NOMO-1 (cell line): ENCODE measurements around the gene RFNG.

Experiments
- DNase-seq, 2 experiments: peaks; one replicate each; lab custom pipeline; 2025; ENCODE audit not compliant: unreplicated experiment in 2 of 2; lab: John Stamatoyannopoulos, UW

RFNG gene

DNA sequence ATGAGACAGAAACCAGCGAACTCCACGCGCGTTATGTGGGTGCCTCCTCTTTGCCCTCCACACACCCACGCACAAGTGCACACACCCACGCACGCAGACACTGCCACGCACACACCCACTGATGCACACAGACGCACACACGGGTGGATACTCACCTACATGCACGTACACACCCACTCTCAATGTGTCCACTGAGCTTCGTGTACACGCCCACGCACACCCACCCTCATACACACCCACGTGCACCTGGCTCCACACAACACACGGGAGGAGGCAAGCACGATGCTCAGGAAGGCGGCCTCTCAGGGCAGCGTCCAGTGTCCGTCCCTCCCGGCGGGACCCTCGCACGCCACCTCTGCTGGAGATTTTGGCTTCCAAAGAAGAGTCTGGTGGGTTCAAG lies 4.2 kb downstream of the RFNG start:
- no peak for DNase-seq

DNA sequence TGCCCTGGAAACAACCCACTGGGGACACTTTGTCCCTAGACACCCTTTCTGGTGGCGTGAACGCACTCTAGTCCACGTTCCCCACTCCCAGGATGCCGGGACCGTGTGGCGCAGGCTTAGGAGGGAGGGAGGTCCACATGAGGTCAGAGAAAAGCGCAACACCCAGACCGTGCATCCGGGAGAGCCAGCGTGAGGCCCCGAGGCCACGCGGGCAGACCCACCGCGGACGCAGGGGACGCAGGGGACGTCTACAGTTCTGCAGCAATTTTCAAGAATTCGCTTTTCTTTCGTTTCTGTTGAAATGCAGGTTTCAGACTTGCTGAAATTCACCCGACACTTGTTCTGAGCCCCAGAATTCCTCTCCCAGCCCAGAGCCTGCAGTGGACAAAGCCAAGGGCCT lies 4.7 kb downstream of the RFNG start:
- no peak for DNase-seq

DNA sequence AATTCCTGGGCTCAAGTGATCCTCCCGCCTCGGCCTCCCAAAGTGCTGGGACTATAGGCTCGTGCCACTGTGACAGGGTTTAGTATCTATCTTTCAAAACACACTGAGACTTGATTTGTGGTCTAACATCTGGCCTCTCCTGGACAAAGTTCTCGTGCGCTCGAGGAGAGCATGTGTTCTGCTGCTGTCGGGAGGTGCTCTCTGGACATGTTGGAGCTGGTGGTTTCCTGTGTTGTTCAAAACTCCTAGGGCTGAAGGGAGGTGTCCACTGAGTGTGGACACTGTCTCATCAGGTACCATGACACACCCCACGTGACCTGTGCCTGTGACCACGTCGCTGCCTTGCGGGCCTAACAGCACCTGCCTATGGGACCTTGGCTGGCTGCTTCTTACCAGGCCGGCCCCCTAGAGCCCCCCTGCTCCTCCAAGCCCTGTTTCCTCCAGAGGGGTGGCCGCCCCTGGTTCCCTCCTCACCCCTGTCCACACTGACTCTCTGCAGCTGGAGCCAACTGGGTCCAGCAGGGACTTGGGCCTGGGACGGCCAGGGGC lies 5.6 kb downstream of the RFNG start:
- DNase-seq = no peak

DNA sequence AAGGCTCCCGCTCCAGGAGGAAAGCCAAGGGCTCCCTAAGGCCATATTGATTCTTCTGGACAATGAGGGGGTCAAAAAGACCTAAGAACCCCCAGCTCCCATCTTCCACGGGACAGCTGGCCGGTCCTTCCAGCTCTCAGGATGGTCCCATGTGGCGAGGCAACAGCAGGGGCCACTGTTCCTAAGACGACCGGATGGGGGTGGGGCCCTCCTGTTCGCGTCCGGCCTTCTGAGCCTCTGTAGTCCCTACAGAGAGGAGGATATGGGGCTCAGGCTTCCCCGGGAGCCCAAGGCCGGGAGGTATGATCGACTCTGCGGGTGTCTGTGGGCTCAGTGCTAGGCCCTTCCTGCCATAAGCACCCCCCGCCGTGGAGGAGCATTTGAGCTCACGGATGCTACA lies 8.1 kb downstream of the RFNG start:
- DNase-seq = no peak

DNA sequence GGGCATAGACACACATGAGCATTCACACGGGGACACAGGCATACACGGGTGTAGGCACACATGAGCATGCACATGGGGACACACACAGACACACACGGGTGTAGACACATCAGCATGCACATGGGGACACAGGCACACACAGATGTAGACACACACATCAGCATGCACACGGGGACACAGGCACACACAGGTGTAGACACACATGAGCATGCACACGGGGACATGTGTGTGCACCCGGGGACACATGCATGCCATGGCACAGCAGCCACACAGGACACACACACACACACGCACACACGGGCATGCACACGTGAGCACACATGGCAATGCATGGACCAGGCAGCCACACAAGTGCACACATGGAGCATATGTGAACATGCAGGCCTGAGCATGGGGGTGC lies 9.0 kb downstream of the RFNG start:
- no peak for DNase-seq

DNA sequence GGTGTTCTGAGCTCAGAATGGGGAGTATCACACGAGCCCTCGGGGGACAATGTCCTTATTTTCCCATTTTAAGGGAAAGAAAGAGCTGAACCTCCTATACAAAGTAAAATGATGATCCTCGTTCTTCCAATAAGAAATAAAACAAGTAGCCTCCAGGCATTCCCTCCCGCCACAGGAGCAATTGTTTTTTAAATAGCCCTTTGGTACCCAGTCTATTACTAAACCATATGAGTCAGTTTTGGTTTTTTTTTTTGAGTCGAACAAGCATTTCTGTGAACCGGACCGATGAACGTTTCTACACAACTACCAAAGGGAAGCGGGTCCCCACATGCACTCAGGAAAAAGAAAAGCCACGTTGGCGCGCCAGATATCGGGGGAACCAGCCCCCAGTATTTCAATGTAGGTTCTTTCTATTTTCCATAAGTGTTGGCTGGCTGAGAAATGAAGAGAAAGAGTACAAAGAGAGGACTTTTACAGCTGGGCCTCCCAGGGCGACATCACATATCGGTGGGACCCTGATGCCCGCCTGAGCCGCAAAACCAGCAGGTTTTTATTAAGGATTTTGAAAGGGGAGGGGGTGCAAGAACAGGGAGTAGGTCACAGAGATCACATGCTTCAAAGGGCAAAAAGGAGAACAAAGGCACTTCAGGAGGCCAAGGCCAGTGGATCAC lies 10.3 kb downstream of the RFNG start:
- DNase-seq = peak in 1 of 2 experiments; percentile 18

DNA sequence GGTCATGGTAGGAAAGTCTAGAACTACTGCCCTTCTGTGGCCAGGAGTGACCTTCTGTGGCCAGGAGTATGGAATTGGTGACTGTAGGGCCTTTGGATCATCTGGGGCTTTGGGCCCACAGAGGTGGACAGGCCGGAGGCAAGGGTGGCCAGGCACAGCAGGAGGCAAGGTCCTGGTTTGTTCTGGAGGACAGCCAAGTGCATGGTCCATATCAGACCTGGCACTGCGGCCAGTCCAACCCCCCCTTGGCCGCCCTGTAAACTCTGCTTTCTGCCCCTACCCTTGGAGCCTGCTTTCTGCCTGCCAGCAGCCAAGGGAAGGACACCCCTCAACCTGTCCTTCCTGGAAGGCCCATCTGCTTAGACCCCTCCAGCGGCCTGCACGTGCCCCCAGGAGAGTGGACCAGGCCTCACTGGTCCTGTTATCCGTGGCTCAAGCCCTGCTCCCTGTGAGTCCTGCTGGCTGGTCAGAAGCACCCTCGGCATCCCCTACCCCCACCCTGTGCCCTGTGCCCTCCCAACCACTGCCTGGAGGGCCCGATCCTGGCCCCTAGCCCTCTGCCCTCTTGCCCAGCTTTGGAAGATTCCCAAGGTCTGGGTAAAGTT lies 11.8 kb downstream of the RFNG start:
- DNase-seq = no peak

DNA sequence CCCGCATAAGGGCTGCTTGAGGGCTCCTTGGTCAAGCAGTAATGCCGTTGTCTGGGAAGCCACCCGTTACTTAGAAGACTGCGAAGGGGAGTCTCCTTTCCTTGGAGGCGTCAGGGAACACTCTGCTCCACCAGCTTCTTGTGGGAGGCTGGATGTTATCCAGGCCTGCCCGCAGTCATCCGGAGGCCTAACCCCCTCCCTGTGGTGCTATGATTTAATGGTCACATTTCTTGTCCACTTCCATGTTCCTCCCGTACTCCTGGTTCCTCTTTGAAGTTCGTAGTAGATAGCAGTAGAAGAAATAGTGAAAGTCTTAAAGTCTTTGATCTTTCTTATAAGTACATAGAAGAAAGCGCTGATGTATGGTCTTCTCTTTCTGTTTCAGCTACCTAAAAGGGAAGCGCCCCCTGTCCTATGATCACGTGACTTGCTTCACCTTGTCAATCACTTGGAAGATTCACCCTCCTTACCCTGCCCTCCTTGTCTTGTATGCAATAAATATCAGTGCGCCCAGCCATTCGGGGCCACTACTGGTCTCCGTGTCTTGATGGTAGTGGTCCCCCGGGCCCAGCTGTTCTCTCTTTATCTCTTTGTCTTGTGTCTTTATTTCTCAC lies 12.7 kb downstream of the RFNG start:
- peak in 1 of 2 experiments; percentile 12 for DNase-seq

DNA sequence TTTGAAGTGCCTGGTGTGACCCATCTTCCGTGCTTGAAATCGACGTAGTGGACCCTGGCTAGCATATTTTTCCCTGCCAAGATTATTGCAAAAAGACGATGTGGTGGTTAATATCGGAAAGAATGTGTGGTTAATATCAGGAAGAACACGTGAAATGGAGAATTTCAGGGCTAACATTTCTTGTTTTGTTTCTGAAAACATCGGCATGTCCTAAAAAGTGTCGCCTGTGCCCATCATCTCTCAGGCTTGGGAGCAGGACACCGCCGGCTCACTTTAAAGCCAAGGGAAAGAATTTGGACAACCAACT lies 13.8 kb downstream of the RFNG start:
- DNase-seq = no peak

DNA sequence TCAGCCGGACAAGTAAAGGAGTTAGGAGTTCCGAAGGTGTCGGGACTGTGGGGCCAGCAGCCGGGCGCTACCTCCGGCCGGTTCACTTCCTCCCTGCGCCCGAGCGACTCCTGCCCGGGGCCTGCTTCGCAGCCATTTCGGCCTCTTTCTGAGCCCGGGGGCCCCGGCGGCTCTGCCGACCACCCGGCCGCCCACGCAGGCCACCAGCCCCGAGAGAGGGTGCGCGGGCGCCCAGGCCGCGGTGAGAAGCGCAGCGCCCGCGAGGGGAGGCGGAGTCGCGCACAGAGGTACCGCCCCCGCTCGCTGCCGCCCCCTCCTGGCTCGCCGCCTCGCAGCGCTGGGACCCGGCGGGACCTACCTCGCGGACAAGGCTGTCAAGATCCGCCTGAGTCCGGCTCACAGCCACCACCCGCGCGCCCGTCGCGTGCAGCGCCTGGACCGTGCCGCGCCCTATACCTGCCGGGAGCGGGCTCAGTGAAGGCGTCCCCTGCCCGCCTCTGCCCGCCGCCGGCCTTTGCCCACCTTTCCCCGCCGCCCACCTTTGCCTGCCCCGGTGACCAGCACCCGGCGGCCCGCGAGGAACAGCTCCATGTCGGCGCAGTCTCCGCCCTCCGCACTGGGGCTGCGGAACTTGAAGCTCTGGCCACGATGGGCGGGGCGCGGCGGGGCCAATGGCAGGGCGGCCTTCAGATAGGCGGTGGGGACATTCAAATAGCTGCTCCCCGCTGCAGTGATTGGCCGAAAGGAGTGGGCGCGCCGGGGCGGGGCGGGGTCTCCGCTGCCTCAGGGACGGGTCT lies 14.3 kb downstream of the RFNG start, which contains the start of gene DCXR:
TSS of gene DCXR (minus strand) at position 606 of the 797 bp plus-strand sequence. CDS start at position 591, 15 bp downstream.
- DNase-seq = peak; percentile 95 to 99

DNA sequence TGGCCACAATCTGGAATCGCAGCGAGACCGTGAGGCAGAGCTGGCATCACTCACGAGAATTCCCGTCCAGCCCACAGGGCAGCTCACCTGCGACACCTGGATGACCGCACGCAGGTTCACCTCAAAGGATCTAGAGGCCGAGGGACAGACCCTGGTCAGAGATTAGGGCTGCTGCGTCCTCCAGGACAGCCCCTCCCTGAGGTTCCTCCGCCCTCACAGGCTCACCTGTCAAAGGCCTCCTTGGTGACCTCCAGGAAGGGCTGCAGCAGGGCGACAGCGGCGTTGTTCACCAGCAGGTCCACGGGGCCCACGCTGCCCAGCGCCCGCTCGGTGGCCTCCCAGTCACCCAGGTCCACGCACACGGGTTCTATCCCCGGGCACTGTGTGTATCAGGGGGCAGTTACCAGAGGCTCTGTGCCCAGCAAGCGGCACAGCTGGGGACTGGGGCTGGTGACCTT lies 14.9 kb downstream of the RFNG start:
- DNase-seq = no peak

DNA sequence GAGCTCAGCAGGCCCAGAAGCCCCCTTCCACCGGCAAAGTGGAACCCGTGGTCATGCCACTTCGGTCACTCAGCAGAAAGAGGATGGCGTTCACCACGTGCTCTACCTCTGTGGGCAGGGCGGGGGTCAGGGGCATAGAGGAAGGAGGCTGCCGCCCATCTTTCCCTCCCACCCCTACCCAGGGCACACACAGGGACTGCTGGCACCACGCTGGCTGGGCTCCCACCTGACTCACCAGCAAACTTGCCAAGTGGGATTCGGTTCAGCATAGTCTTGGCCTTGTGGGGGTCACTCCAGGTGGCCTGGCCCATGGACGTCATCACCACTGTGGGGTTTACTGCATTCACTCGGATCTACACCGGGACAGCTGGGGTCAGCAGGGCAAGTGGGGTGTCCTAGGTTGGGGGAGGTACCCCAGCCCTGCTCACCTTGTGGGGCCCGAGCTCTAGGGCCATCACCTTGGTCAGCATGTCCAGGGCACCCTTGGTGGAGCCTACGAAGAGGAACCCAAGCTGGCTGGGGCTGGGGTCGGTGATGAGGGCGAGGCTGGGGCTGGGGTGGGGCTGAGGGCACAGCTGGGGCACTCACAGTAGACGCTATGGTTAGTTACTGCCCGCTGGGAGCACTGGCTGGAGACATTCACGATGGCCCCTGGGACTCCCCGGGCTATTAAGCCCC lies 15.5 kb downstream of the RFNG start:
- DNase-seq = no peak

DNA sequence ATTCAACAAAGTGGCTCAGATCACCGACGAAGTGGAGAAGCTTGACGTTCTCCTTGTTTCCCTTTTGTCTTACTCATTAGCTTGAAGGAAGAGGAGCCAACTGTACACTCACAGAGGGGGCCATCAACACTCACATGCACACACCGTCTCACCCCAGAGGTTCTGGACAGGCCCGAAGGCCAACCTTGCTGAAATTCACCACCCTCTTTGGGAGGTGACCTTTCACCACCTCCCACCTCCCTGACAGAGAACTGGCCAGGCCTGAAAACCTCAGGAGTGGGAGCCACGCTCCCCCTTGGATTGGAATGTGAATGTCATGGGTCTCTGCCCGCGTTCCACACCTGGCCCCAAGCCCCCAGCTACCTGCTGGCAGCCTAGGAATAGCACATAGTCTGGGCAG lies 16.1 kb downstream of the RFNG start:
- DNase-seq = no peak

DNA sequence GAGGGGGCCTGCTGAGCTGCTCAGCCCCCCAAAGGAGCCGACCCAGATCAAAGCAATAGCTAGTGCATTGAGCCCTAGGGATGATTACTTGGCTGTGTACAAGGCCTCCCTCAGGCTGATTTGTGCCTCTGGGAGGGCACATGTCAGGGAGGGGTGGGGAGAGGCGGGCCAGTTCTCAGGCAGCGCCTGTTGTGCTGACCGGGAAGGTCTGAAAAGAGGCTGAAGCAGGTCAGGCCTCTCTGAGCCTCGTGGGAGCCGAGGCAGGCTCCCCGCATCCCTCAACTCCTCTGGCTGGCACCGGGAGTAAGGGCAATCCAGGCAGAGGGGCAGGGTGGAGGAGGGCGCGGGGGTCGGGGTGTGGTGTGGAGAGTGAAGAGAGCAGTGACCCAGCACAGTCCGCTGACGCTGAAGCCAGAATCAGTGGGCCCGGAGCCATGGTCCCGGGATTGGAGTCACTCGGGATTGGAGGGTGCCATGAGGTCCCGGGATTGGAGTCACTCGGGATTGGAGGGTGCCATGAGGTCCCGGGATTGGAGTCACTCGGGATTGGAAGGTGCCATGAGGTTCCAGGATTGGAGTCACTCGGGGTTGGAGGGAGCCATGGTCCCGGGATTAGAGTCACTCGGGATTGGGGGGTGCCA lies 17.1 kb downstream of the RFNG start:
- DNase-seq = no peak

DNA sequence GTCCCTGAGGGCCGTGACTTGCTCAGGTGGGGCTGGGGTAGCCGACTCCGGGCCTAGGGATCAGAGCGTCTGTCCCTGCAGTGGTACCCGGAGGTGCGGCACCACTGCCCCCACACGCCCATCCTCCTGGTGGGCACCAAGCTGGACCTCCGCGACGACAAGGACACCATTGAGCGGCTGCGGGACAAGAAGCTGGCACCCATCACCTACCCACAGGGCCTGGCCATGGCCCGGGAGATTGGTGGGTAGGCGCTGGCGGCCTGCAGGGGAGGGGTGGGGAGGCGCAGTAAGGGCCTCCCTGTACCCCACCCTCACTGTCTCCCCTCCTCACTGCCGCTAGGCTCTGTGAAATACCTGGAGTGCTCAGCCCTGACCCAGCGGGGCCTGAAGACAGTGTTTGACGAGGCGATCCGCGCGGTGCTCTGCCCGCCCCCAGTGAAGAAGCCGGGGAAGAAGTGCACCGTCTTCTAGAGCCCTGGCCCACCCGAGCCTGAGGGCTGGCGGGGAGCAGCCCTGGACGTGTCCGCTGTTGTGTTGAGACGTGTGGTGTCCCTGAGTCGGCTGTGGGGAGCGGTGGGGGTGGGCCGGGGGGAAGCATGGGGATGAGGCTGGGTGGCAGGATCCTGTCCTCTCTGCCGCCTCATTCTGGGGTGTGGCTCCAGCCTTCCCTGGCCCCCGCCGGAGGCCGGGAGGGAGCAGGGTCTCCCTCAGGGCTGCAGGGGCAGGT lies 18.1 kb downstream of the RFNG start:
- no peak for DNase-seq

DNA sequence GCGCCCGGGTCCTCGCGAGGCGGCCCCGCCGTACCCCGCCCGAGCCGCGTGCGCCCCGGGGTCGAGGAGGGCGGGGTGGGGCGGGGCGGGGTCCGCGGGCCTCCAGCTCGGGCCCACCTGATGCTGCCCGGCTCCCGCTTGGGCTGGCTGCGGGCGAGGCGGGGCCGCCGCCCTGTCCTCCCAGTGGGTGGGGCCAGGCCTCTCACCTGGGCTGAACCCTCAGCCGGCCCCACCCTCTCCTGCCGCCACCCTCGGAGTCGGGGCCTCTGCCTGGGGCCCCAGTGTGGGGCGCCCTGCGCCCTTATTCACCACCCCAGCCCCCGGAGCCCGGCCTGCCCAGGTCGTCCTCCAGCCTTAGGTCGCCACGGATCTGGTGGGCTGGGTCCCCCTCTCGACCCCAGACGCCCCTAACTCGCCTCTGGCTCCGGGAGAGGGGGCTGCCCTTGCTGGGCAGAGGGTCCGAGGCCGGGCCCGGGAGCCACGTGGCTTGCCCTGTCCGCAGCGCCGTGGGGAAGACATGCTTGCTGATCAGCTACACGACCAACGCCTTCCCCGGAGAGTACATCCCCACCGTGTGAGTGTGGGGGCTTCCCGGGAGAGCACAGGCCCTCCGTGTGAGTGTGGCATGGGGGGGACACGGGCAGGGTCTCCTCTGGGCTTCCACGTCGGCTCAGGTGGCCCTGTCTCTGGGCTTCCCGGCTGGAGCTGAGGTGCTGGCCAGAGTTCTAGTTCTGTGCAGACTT lies 19.6 kb downstream of the RFNG start:
- no peak for DNase-seq

DNA sequence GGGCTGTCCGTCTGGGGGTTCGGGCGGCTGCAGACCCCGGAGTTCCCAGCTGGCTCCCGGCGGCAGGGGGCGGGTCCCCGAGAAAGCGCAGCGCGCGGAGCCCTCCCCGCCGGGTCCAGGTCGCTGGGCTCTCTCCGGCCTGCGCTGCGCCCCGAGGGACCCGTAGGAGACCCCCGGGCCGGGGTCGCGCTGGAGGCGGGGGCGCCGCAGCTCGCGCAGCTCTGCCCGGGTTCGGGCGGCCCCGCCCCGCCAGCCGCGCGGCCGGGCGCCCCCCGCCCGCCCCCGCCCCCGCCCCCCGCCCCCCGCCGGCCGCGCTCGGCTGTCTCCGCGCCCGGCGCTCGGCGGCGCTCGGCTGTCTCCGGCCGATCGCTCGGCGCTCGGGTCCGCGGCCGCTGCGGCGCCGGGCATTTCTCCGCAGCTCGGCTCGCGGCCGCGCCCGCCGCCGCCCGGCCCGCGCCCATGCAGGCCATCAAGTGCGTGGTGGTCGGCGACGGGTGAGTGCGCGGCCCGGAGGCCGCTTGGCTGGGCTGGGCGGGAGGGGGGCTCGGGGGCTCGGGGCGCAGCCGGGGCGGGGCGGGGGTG lies 20.2 kb downstream of the RFNG start, which contains the start of gene RAC3:
TSS of gene RAC3 (plus strand) at position 376 of the 582 bp plus-strand sequence. CDS start at position 460, 84 bp downstream.
- peak in 1 of 2 experiments; percentile 62 for DNase-seq
